Esophagus muscularis mucosa (tissue), 4 donors: ENCODE data around the gene ZNF134.

Source experiments
- CTCF ChIP-seq, 3 experiments: fragments of 200-600 bp in 2 of 3; fragments of 450-650 bp in 1 of 3; sonication (generic) in 2 of 3; IDR thresholded peaks; one replicate each; pipeline ENCODE4 v1.5.1; 2017 to 2019; ENCODE audit warnings: antibody characterized with exemption in 3 of 3, mild to moderate bottlenecking in 2 of 3, moderate library complexity in 1 of 3
- EP300 ChIP-seq: sonication (generic); formaldehyde crosslinking; IDR thresholded peaks from one replicate; pipeline ENCODE4 v1.6.1; 2017; ENCODE audit warnings: antibody characterized with exemption
- POLR2A ChIP-seq: fragments of 450-650 bp; IDR thresholded peaks from one replicate; pipeline ENCODE4 v1.6.1; 2017; ENCODE audit warnings: antibody characterized with exemption, moderate library complexity, mild to moderate bottlenecking, low read depth
- POLR2AphosphoS5 ChIP-seq, 2 donors: sonication (generic); formaldehyde crosslinking; IDR thresholded peaks; one replicate each; pipeline ENCODE4 v1.6.1; 2017; ENCODE audit warnings: antibody characterized with exemption in 2 of 2

GRCh38 chr19:57606931-57607330 is 7.1 kb upstream of the ZNF134 start:
- no peak for TF ChIP-seq CTCF (IDR thresholded peaks at IDR 0.05)
- TF ChIP-seq POLR2A = no peak
- no peak for TF ChIP-seq EP300
- TF ChIP-seq POLR2AphosphoS5 (IDR thresholded peaks at IDR 0.05) = no peak
